H54 (cell line): Measurements from ENCODE around the gene NUMB.
"Not testable (repeated sequence)": the region's sequence is repeated elsewhere in the genome, so short reads cannot be mapped to it uniquely, and the experiment has no call there.

Experiments
- DNase-seq: peaks from one replicate; pipeline ENCODE4 v3.0.0; 2011; ENCODE audit warnings: low spot score, mixed read lengths; ENCODE audit not compliant: insufficient read length
- FAIRE-seq: peaks from 3 replicates; lab custom pipeline; 2011; peaks lifted over from hg19 to GRCh38; lab: Jason Lieb, UNC
- POLR2A ChIP-seq: IDR thresholded peaks from 2 replicates; pipeline ENCODE4 v1.6.1; 2011; ENCODE audit warnings: low read depth, mild to moderate bottlenecking, low read length

NUMB gene

GRCh38 chr14:73333031-73333430 lies 125.3 kb downstream of the NUMB start:
- TF ChIP-seq POLR2A: no peak
- DNase-seq (no peak), FAIRE-seq (no peak)

- peak; percentile 15 for FAIRE-seq
- no peak for DNase-seq
- TF ChIP-seq POLR2A: no peak
Measured at GRCh38 chr14:73325630-73326299, 132.6 kb downstream of the NUMB start.

GRCh38 chr14:73325063-73325462 lies 133.3 kb downstream of the NUMB start:
- FAIRE-seq (no peak), DNase-seq (no peak)
- TF ChIP-seq POLR2A: no peak

GRCh38 chr14:73324533-73324932 lies 133.8 kb downstream of the NUMB start:
- DNase-seq (no peak), FAIRE-seq (no peak)
- TF ChIP-seq POLR2A: no peak

- TF ChIP-seq POLR2A: no peak
- DNase-seq (no peak), FAIRE-seq (no peak)
Measured at GRCh38 chr14:73323896-73324399, 134.4 kb downstream of the NUMB start.

- no peak for DNase-seq
- TF ChIP-seq POLR2A: no peak
- no peak for FAIRE-seq
Measured at GRCh38 chr14:73313151-73313550, 145.2 kb downstream of the NUMB start.

GRCh38 chr14:73312687-73313086 lies 145.7 kb downstream of the NUMB start:
- no peak for TF ChIP-seq POLR2A
- FAIRE-seq: no peak
- no peak for DNase-seq

- no peak for DNase-seq
Measured at GRCh38 chr14:73311708-73312030, 146.7 kb downstream of the NUMB start.

GRCh38 chr14:73309207-73309606 lies 149.1 kb downstream of the NUMB start:
- not testable (repeated sequence) for DNase-seq, FAIRE-seq

More at GRCh38 chr14:73311708-73312030, 146.7 kb downstream of the NUMB start:
- FAIRE-seq: no peak
- TF ChIP-seq POLR2A: no peak

GRCh38 chr14:73307261-73307660 lies 151.1 kb downstream of the NUMB start:
- FAIRE-seq (no peak), DNase-seq (no peak)

GRCh38 chr14:73305499-73305898 lies 152.8 kb downstream of the NUMB start:
- DNase-seq (no peak), FAIRE-seq (no peak)
- TF ChIP-seq POLR2A: no peak

More at GRCh38 chr14:73307261-73307660, 151.1 kb downstream of the NUMB start:
- TF ChIP-seq POLR2A: no peak

GRCh38 chr14:73295198-73295796 lies 163.0 kb downstream of the NUMB start:
- no peak for TF ChIP-seq POLR2A
- no peak for DNase-seq
- FAIRE-seq: peak; percentile 84

- FAIRE-seq (peak; percentile 55), DNase-seq (no peak)
- no peak for TF ChIP-seq POLR2A
Measured at GRCh38 chr14:73293782-73294781, 164.3 kb downstream of the NUMB start.

- DNase-seq (no peak), FAIRE-seq (no peak)
- TF ChIP-seq POLR2A: no peak
Measured at GRCh38 chr14:73290279-73290678, 168.1 kb downstream of the NUMB start.
